HL-60/S4 (cell line): ENCODE data around the gene DEXI.

ENCODE experiments used
- in situ Hi-C: fragments of 300-500 bp; cut with MboI; formaldehyde crosslinking; loops from 2 replicates; pipeline ENCODE4 v1.14.3; 2022; ENCODE audit warnings: low sequenced_read_pairs

Gene DEXI

GRCh38 chr16:10970065-10970464 lies 27.8 kb upstream of the DEXI start:
- in situ Hi-C loops: loop anchor here (10.0 to 25.0 kb wide), 5 partner anchors 285 to 1092 kb away; partner anchors contain the start of gene SOCS1

GRCh38 chr16:10969615-10970014 lies 27.3 kb upstream of the DEXI start:
- in situ Hi-C loops: loop anchor here (10.0 to 25.0 kb wide), 5 partner anchors 285 to 1093 kb away; partner anchors contain the start of gene SOCS1

- in situ Hi-C loops: loop anchor here (25.0 kb wide), 4 partner anchors 544 to 1094 kb away; no protein-coding TSS in a partner anchor
Measured at GRCh38 chr16:10968498-10968897, 26.2 kb upstream of the DEXI start.

GRCh38 chr16:10967986-10968385 lies 25.7 kb upstream of the DEXI start:
- in situ Hi-C loops: loop anchor here (25.0 kb wide), 4 partner anchors 544 to 1094 kb away; no protein-coding TSS in a partner anchor

GRCh38 chr16:10966559-10966958 lies 24.3 kb upstream of the DEXI start:
- in situ Hi-C loops: loop anchor here (25.0 kb wide), 4 partner anchors 546 to 1096 kb away; no protein-coding TSS in a partner anchor

- in situ Hi-C loops: loop anchor here (25.0 kb wide), 4 partner anchors 546 to 1096 kb away; no protein-coding TSS in a partner anchor
Measured at GRCh38 chr16:10966129-10966528, 23.9 kb upstream of the DEXI start.

GRCh38 chr16:10965440-10966061 lies 23.3 kb upstream of the DEXI start:
- in situ Hi-C loops: loop anchor here (25.0 kb wide), 4 partner anchors 547 to 1097 kb away; no protein-coding TSS in a partner anchor

- in situ Hi-C loops: loop anchor here (25.0 kb wide), 4 partner anchors 547 to 1097 kb away; no protein-coding TSS in a partner anchor
Measured at GRCh38 chr16:10964891-10965326, 22.6 kb upstream of the DEXI start.

- in situ Hi-C loops: loop anchor here (25.0 kb wide), 4 partner anchors 548 to 1098 kb away; no protein-coding TSS in a partner anchor
Measured at GRCh38 chr16:10964039-10964890, 22.0 kb upstream of the DEXI start.

GRCh38 chr16:10961231-10961630 lies 19.0 kb upstream of the DEXI start:
- in situ Hi-C loops: loop anchor here (25.0 kb wide), 4 partner anchors 551 to 1101 kb away; no protein-coding TSS in a partner anchor

- in situ Hi-C loops: loop anchor here (10.0 to 25.0 kb wide), 5 partner anchors 416 to 1103 kb away; no protein-coding TSS in a partner anchor
Measured at GRCh38 chr16:10959161-10959560, 16.9 kb upstream of the DEXI start.

- in situ Hi-C loops: loop anchor here (10.0 to 25.0 kb wide), 5 partner anchors 417 to 1104 kb away; no protein-coding TSS in a partner anchor
Measured at GRCh38 chr16:10957771-10958482, 15.7 kb upstream of the DEXI start.

GRCh38 chr16:10954903-10955302 lies 12.6 kb upstream of the DEXI start:
- in situ Hi-C loops: loop anchor here (10.0 to 25.0 kb wide), 5 partner anchors 420 to 1107 kb away; no protein-coding TSS in a partner anchor

GRCh38 chr16:10951026-10951425 lies 8.8 kb upstream of the DEXI start:
- in situ Hi-C loops: loop anchor here (10.0 to 25.0 kb wide), 5 partner anchors 424 to 1111 kb away; no protein-coding TSS in a partner anchor

- in situ Hi-C loops: loop anchor here (10.0 to 25.0 kb wide), 5 partner anchors 424 to 1112 kb away; no protein-coding TSS in a partner anchor
Measured at GRCh38 chr16:10950393-10950792, 8.1 kb upstream of the DEXI start.

- in situ Hi-C loops: no loop called here
Measured at GRCh38 chr16:10949424-10949970, 7.2 kb upstream of the DEXI start.

- in situ Hi-C loops: no loop called here
Measured at GRCh38 chr16:10947211-10947787, 5.0 kb upstream of the DEXI start.

GRCh38 chr16:10946308-10946707 lies 4.0 kb upstream of the DEXI start:
- in situ Hi-C loops: no loop called here

- in situ Hi-C loops: no loop called here
Measured at GRCh38 chr16:10945065-10945787, 3.0 kb upstream of the DEXI start.
